ENCODE data around the gene MCOLN2. TPM values are rescaled to one million over a fixed set of nuclear protein-coding genes. Genes with fewer than 3 reads are reported as not detected.

MCOLN2 gene
- total and polyA plus RNA-seq, 2 of the 8 experiments (the other 6 are each of a cell fraction or from before 2014, with no cell fraction given): 1.7 to 6.1 TPM

- Histone ChIP-seq H4K91ac (replicated peaks; ENCODE audit: insufficient read length, low read length) (no peak overlapping the region), H3K27me3 (replicated peaks in 1 of 4; ENCODE audit: control insufficient read depth in 3 of 4, extremely low read depth in 1 of 4, insufficient read depth in 3 of 4, low read length in 3 of 4) (no peaks in the 10 kb centered on the region), H3K79me2 (ENCODE audit: control insufficient read depth in 1 of 2, insufficient read depth in 2 of 2, low read length in 2 of 2) (no peaks in the 10 kb centered on the region), H2BK12ac (ENCODE audit: low read depth, low read length) (no peak overlapping the region), H2AK5ac (ENCODE audit: low read depth, low read length) (no peak overlapping the region), H3K9ac (replicated peaks in 1 of 4; ENCODE audit: extremely low read depth in 1 of 4, low read depth in 3 of 4, low read length in 3 of 4) (no peak overlapping the region), H3K4me2 (ENCODE audit: insufficient read depth in 1 of 2, low read depth in 2 of 2, low read length in 2 of 2) (no peak overlapping the region), H3K4ac (replicated peaks; ENCODE audit: insufficient read length, low read depth, low read length) (no peak overlapping the region), H3K9me3 (ENCODE audit: insufficient read depth in 2 of 2, low read depth in 1 of 2, low read length in 1 of 2) (no peaks in the 10 kb centered on the region; a peak in 1 of 4 replicates), H4K8ac (ENCODE audit: extremely low read depth, insufficient read depth, low read length) (no peak overlapping the region), H3K23ac (ENCODE audit: insufficient read length) (no peak overlapping the region), H3K79me1 (ENCODE audit: low read depth, low read length) (no peaks in the 10 kb centered on the region), H2AFZ (ENCODE audit: low read length) (no peak overlapping the region), H3K36me3 (ENCODE audit: control insufficient read depth in 2 of 4, insufficient read depth in 4 of 4, low read length in 3 of 4) (no peaks in the 10 kb centered on the region), H2BK120ac (replicated peaks; ENCODE audit: low read depth, low read length) (no peak overlapping the region), H2BK5ac (ENCODE audit: low read depth, low read length) (no peak overlapping the region), H3K4me1 (replicated peaks in 1 of 4; ENCODE audit: control insufficient read depth in 3 of 4, insufficient read depth in 4 of 4, low read length in 3 of 4) (no peaks in the 10 kb centered on the region), H3K14ac (ENCODE audit: insufficient read length) (no peak overlapping the region), H2BK15ac (ENCODE audit: low read length) (no peak overlapping the region), H3K56ac (replicated peaks; ENCODE audit: insufficient read length, low read depth, low read length) (no peak overlapping the region), H4K5ac (ENCODE audit: insufficient read length, low read depth, low read length) (no peak overlapping the region), H3K4me3 (ENCODE audit: extremely low read depth in 1 of 4, insufficient read depth in 2 of 4, low read depth in 3 of 4, low read length in 4 of 4) (no peak overlapping the region), H3K18ac (ENCODE audit: extremely low read depth, low read length) (no peak overlapping the region), H3K27ac (ENCODE audit: low read depth, low read length) (no peak overlapping the region), H3K23me2 (ENCODE audit: low read depth, low read length) (no peaks in the 10 kb centered on the region; the same call in 1 of the 2 replicates), H4K20me1 (replicated peaks in 1 of 2; ENCODE audit: control insufficient read depth in 1 of 2, insufficient read depth in 2 of 2, low read length in 2 of 2) (peaks cover 0 to 1% of the 10 kb centered on the region in 2 experiments), H2BK20ac (ENCODE audit: low read length) (no peak overlapping the region)
- CTCF ChIA-PET (ENCODE audit: partially characterized antibody): interaction anchor here (9.0 kb wide), 1 partner anchor 16 kb away, joined by 112 read pairs; no protein-coding TSS in a partner anchor
- DNase-seq (ENCODE audit: low read depth in 1 of 2, low spot score in 2 of 2) (no peak), FAIRE-seq (no peak)
- 100% methylated on average over 1 of the region's 1 CpG; no CpG with 5 or more reads in 1 of the 2 experiments for WGBS, 2 experiments (ENCODE audit: extremely low coverage in 1 of 2, insufficient coverage in 1 of 2, insufficient read length in 1 of 2, insufficient replicate concordance in 2 of 2, low coverage in 1 of 2, low lambda C conversion rate in 2 of 2, missing lambda C conversion rate in 1 of 2)
- POLR2A ChIA-PET (ENCODE audit: partially characterized antibody): no interaction called here
- TF ChIP-seq EZH2 (IDR thresholded peaks at IDR 0.05; ENCODE audit: low read depth, low read length, severe bottlenecking): no peak
- TF ChIP-seq PHF8 (conservative IDR thresholded peaks at IDR 0.05; ENCODE audit: low read depth, low read length): no peak
- no peak for TF ChIP-seq RFX5 (IDR thresholded peaks at IDR 0.05; ENCODE audit: borderline replicate concordance, low read depth, low read length)
- TF ChIP-seq SUZ12 (IDR thresholded peaks at IDR 0.05; ENCODE audit: low read length): no peak
- no peak for TF ChIP-seq SP4 (IDR thresholded peaks at IDR 0.05; ENCODE audit: low read length)
- TF ChIP-seq YY1 (IDR thresholded peaks at IDR 0.05; ENCODE audit: low read depth, low read length): no peak
- no peak for TF ChIP-seq TEAD4 (IDR thresholded peaks at IDR 0.05; ENCODE audit: low read depth, low read length)
- no peak for TF ChIP-seq POLR2A (IDR thresholded peaks at IDR 0.05; ENCODE audit: control extremely low read depth in 1 of 2, low read depth in 2 of 2, low read length in 2 of 2)
- TF ChIP-seq SIX5 (IDR thresholded peaks at IDR 0.05; ENCODE audit: low read depth, low read length): no peak
- TF ChIP-seq RXRA (IDR thresholded peaks at IDR 0.05; ENCODE audit: insufficient read depth, low read depth, low read length): no peak
- no peak for TF ChIP-seq TAF1 (IDR thresholded peaks at IDR 0.05; ENCODE audit: low read depth, low read length)
These were observed 35.6 kb downstream of the MCOLN2 start for GRCh38 chr1:84961316-84961715.

Measured in H1 (cell line).